PFSK-1 (cell line): Measurements from ENCODE around the gene CEP85L.

Source experiments
- FOXP2 ChIP-seq: optimal IDR thresholded peaks from 2 replicates; pipeline ENCODE3; 2011; ENCODE audit warnings: borderline replicate concordance, control low read depth, inconsistent platforms; ENCODE audit not compliant: insufficient read depth; ENCODE audit errors: extremely low read length, extremely low read depth
- POLR2AphosphoS5 ChIP-seq: IDR thresholded peaks from 2 replicates; pipeline ENCODE4 v1.6.1; 2012; ENCODE audit warnings: low read depth, mild to moderate bottlenecking, control low read depth, low read length, moderate library complexity
- REST ChIP-seq, 2 experiments: IDR thresholded peaks; 2 replicates each; pipeline versions ENCODE4 v1.6.1 to v1.8.0; 2011 to 2012; ENCODE audit warnings: low read depth in 2 of 2, low read length in 2 of 2, control low read depth in 1 of 2, inconsistent platforms in 1 of 2, mild to moderate bottlenecking in 1 of 2, moderate library complexity in 1 of 2; ENCODE audit not compliant: insufficient read depth in 1 of 2
- SIN3A ChIP-seq: IDR thresholded peaks from 2 replicates; pipeline ENCODE4 v1.6.1; 2012; ENCODE audit warnings: mild to moderate bottlenecking, low read length, moderate library complexity, borderline replicate concordance; ENCODE audit not compliant: insufficient read depth
- TAF1 ChIP-seq: IDR thresholded peaks from 2 replicates; pipeline ENCODE4 v1.6.1; 2012; ENCODE audit warnings: low read length, control low read depth, borderline replicate concordance; ENCODE audit not compliant: insufficient read depth

CEP85L gene

GRCh38 chr6:118578617-118579016 lies 72.8 kb downstream of the CEP85L start:
- TF ChIP-seq FOXP2 (no peak), TAF1 (no peak), SIN3A (no peak), REST (IDR thresholded peaks at IDR 0.05; ENCODE audit: insufficient read depth in 1 of 2, low read depth in 2 of 2, low read length in 2 of 2) (no peak), POLR2AphosphoS5 (no peak)

GRCh38 chr6:118577972-118578371 lies 73.4 kb downstream of the CEP85L start:
- TF ChIP-seq SIN3A (no peak), POLR2AphosphoS5 (no peak)

- no peak for TF ChIP-seq TAF1
- no peak for TF ChIP-seq REST (IDR thresholded peaks at IDR 0.05; ENCODE audit: insufficient read depth in 1 of 2, low read depth in 2 of 2, low read length in 2 of 2)
- TF ChIP-seq POLR2AphosphoS5: no peak
Measured at GRCh38 chr6:118574051-118574865, 77.1 kb downstream of the CEP85L start.

GRCh38 chr6:118571121-118571520 lies 80.3 kb downstream of the CEP85L start:
- TF ChIP-seq TAF1: no peak
- no peak for TF ChIP-seq REST (IDR thresholded peaks at IDR 0.05; ENCODE audit: insufficient read depth in 1 of 2, low read depth in 2 of 2, low read length in 2 of 2)
- no peak for TF ChIP-seq SIN3A
- TF ChIP-seq POLR2AphosphoS5: no peak
- TF ChIP-seq FOXP2: no peak

GRCh38 chr6:118569498-118569897 lies 81.9 kb downstream of the CEP85L start:
- no peak for TF ChIP-seq SIN3A
- no peak for TF ChIP-seq FOXP2
- no peak for TF ChIP-seq REST (IDR thresholded peaks at IDR 0.05; ENCODE audit: insufficient read depth in 1 of 2, low read depth in 2 of 2, low read length in 2 of 2)
- no peak for TF ChIP-seq TAF1
- TF ChIP-seq POLR2AphosphoS5: no peak
